ENCODE measurements around the gene TIAL1. TPM values are rescaled to one million over a fixed set of nuclear protein-coding genes. Genes with fewer than 3 reads are reported as not detected.

Gene TIAL1
- total RNA-seq, 1 experiment from 2014 or later, result 46.6 TPM

GRCh38 chr10:119595134-119595675 lies 1.6 kb downstream of the TIAL1 start:
- ATAC-seq (no peak), DNase-seq (peak; percentile 58)
- H3K36me3 ChIP-seq (ENCODE audit: low read depth, low read length), result peaks cover 8% of the 10 kb centered on the region; the same call in 1 of the 2 replicates
- intact Hi-C loops (cut with micrococcal nuclease), result loop anchor here (5.0 kb wide), 1 partner anchor 132 kb away; the partner anchor contains the start of gene INPP5F
- no peaks in the 10 kb centered on the region for H3F3A ChIP-seq (ENCODE audit: low read length, unreplicated experiment)
- no peak overlapping the region for H2AFZ ChIP-seq (ENCODE audit: low read length)
- peaks cover 38% of the 10 kb centered on the region for H3K4me1 ChIP-seq (ENCODE audit: insufficient read depth, low read length)
- peak overlapping the region; percentile 98 for H3K4me2 ChIP-seq (ENCODE audit: low read length)
- peaks cover 72% of the 10 kb centered on the region for H3K79me2 ChIP-seq (ENCODE audit: low read length)
- H3K4me3 ChIP-seq (ENCODE audit: low read length), result peak overlapping the region; percentile 99
- no peaks in the 10 kb centered on the region for H3K27me3 ChIP-seq (ENCODE audit: low read length)
- BruUV-seq (replicated peaks), result TSS peak; percentile 39
- ChIA-PET CTCF (no interaction called here), POLR2A (ENCODE audit: unreplicated experiment) (interaction anchor here (1.0 kb wide), 1 partner anchor 131 kb away, joined by 3 read pairs; the partner anchor contains the start of gene INPP5F)
- H3K27ac ChIP-seq (ENCODE audit: low read length), result peak overlapping the region; percentile 99
- H4K20me1 ChIP-seq (ENCODE audit: low read length), result peaks cover 40% of the 10 kb centered on the region
- no peaks in the 10 kb centered on the region for H3K9me3 ChIP-seq (ENCODE audit: low read length)
- H3K9me2 ChIP-seq (replicated peaks; ENCODE audit: low read length), result no peaks in the 10 kb centered on the region
- TF ChIP-seq EZH2 (IDR thresholded peaks at IDR 0.05; ENCODE audit: low read length, unreplicated experiment), result no peak
- no peak for TF ChIP-seq CTCF (conservative IDR thresholded peaks at IDR 0.05; ENCODE audit: low read depth, low read length)
- TF ChIP-seq EZH2phosphoT487 (IDR thresholded peaks at IDR 0.05; ENCODE audit: borderline replicate concordance, low read length), result no peak
- peak overlapping the region; percentile 99 for H3K9ac ChIP-seq (ENCODE audit: low read length)

GRCh38 chr10:119588071-119588470 lies 8.7 kb downstream of the TIAL1 start:
- Histone ChIP-seq H3K9me2 (replicated peaks; ENCODE audit: low read length) (no peaks in the 10 kb centered on the region), H2AFZ (ENCODE audit: low read length) (no peak overlapping the region), H4K20me1 (ENCODE audit: low read length) (peaks cover 53% of the 10 kb centered on the region), H3K4me3 (ENCODE audit: low read length) (no peak overlapping the region), H3K79me2 (ENCODE audit: low read length) (peaks cover 96% of the 10 kb centered on the region), H3K36me3 (ENCODE audit: low read depth, low read length) (peaks cover 46% of the 10 kb centered on the region), H3K9ac (ENCODE audit: low read length) (no peak overlapping the region), H3K27ac (ENCODE audit: low read length) (no peak overlapping the region), H3K4me1 (ENCODE audit: insufficient read depth, low read length) (peaks cover 17% of the 10 kb centered on the region), H3F3A (ENCODE audit: low read length, unreplicated experiment) (no peaks in the 10 kb centered on the region), H3K4me2 (ENCODE audit: low read length) (no peak overlapping the region), H3K9me3 (ENCODE audit: low read length) (no peaks in the 10 kb centered on the region), H3K27me3 (ENCODE audit: low read length) (no peaks in the 10 kb centered on the region)
- ChIA-PET POLR2A (ENCODE audit: unreplicated experiment) (no interaction called here), CTCF (no interaction called here)
- TF ChIP-seq EZH2 (IDR thresholded peaks at IDR 0.05; ENCODE audit: low read length, unreplicated experiment) (no peak), CTCF (conservative IDR thresholded peaks at IDR 0.05; ENCODE audit: low read depth, low read length) (no peak), EZH2phosphoT487 (IDR thresholded peaks at IDR 0.05; ENCODE audit: borderline replicate concordance, low read length) (no peak)
- no TSS peak for BruUV-seq (replicated peaks)
- intact Hi-C loops (cut with micrococcal nuclease), result no loop called here
- no peak for ATAC-seq
- DNase-seq, result no peak

- Histone ChIP-seq H3K27me3 (ENCODE audit: low read length) (no peaks in the 10 kb centered on the region), H4K20me1 (ENCODE audit: low read length) (peaks cover 8% of the 10 kb centered on the region; the same call in 1 of the 2 replicates), H3K36me3 (ENCODE audit: low read depth, low read length) (peaks cover 77% of the 10 kb centered on the region), H3K79me2 (ENCODE audit: low read length) (peaks cover 17% of the 10 kb centered on the region), H2AFZ (ENCODE audit: low read length) (no peak overlapping the region), H3K9me3 (ENCODE audit: low read length) (no peaks in the 10 kb centered on the region), H3K9me2 (replicated peaks; ENCODE audit: low read length) (no peaks in the 10 kb centered on the region), H3K4me3 (ENCODE audit: low read length) (no peak overlapping the region), H3K9ac (ENCODE audit: low read length) (no peak overlapping the region), H3K27ac (ENCODE audit: low read length) (no peak overlapping the region), H3K4me1 (ENCODE audit: insufficient read depth, low read length) (no peaks in the 10 kb centered on the region), H3K4me2 (ENCODE audit: low read length) (no peak overlapping the region), H3F3A (ENCODE audit: low read length, unreplicated experiment) (no peaks in the 10 kb centered on the region)
- ATAC-seq (no peak), DNase-seq (no peak)
- POLR2A ChIA-PET (ENCODE audit: unreplicated experiment), result no interaction called here
- CTCF ChIA-PET, result no interaction called here
- no TSS peak for BruUV-seq (replicated peaks)
- intact Hi-C loops (cut with micrococcal nuclease), result no loop called here
- TF ChIP-seq EZH2phosphoT487 (IDR thresholded peaks at IDR 0.05; ENCODE audit: borderline replicate concordance, low read length) (no peak), CTCF (conservative IDR thresholded peaks at IDR 0.05; ENCODE audit: low read depth, low read length) (no peak), EZH2 (IDR thresholded peaks at IDR 0.05; ENCODE audit: low read length, unreplicated experiment) (no peak)
These were observed 18.4 kb downstream of the TIAL1 start for GRCh38 chr10:119578355-119578754.
